GM21529 (cell line): ENCODE results near the gene ARRB2.

Experiments used
- ATAC-seq: cut with Tn5 transposase; IDR thresholded peaks from one replicate; pipeline ENCODE4 v1.9.1; 2021; ENCODE audit not compliant: unreplicated experiment

Gene ARRB2

GRCh38 chr17:4748686-4749085 is 38.3 kb downstream of the ARRB2 start:
- no peak for ATAC-seq

GRCh38 chr17:4750606-4751005 is 40.2 kb downstream of the ARRB2 start:
- no peak for ATAC-seq

GRCh38 chr17:4751932-4752331 is 41.5 kb downstream of the ARRB2 start:
- ATAC-seq = no peak

- no peak for ATAC-seq
Observed at GRCh38 chr17:4753392-4753791, 43.0 kb downstream of the ARRB2 start.

GRCh38 chr17:4759776-4760236 is 49.4 kb downstream of the ARRB2 start:
- no peak for ATAC-seq

- no peak for ATAC-seq
Observed at GRCh38 chr17:4764595-4764994, 54.2 kb downstream of the ARRB2 start.

GRCh38 chr17:4766201-4766600 is 55.8 kb downstream of the ARRB2 start:
- ATAC-seq = no peak

GRCh38 chr17:4766723-4767122 is 56.3 kb downstream of the ARRB2 start:
- no peak for ATAC-seq

GRCh38 chr17:4768298-4768697 is 57.9 kb downstream of the ARRB2 start:
- no peak for ATAC-seq

GRCh38 chr17:4769628-4770027 is 59.2 kb downstream of the ARRB2 start:
- ATAC-seq = no peak
